PC-3 (cell line): Measurements from ENCODE around the gene TUT1. TPM values are rescaled to one million over a fixed set of nuclear protein-coding genes. Genes with fewer than 3 reads are reported as not detected.

Experiments used
- ATAC-seq: fragments of 200-7000 bp; cut with Tn5 transposase; 2 replicates; pipeline ENCODE4 v1.9.1; 2020; ENCODE audit warnings: mild to moderate bottlenecking, moderate library complexity
- BruUV-seq: library from RNA; stranded (reverse); fragments of 400-500 nt; replicated peaks from 2 replicates; lab custom pipeline; 2021; lab: Mats Ljungman, UMichigan
- CTCF ChIA-PET: fragments of 300-600 bp; sonication (Branson Sonifier 250); formaldehyde crosslinking; loops from one replicate; lab custom pipeline; 2022; ENCODE audit warnings: antibody characterized with exemption; lab: Charles Lee
- POLR2A ChIA-PET: fragments of 300-600 bp; sonication (Branson Sonifier 250); formaldehyde crosslinking; loops from one replicate; lab custom pipeline; 2022; ENCODE audit warnings: antibody characterized with exemption; ENCODE audit not compliant: unreplicated experiment; lab: Charles Lee
- DNase-seq: peaks from one replicate; pipeline ENCODE4 v3.0.0-alpha.2; 2015
- H2AFZ ChIP-seq: fragments of 300-600 bp; sonication (generic); 2 replicates; pipeline ENCODE4 v1.6.0; 2016; ENCODE audit warnings: antibody characterized with exemption, low read length
- H3F3A ChIP-seq: fragments of 300-600 bp; sonication (generic); one replicate; pipeline ENCODE4 v1.6.0; 2017; ENCODE audit warnings: antibody characterized with exemption, low read length, control low read depth, mild to moderate bottlenecking; ENCODE audit not compliant: unreplicated experiment
- H3K27ac ChIP-seq: fragments of 300-600 bp; sonication (generic); 2 replicates; pipeline ENCODE4 v1.5.1; 2016; ENCODE audit warnings: mild to moderate bottlenecking, low read length
- H3K27me3 ChIP-seq: fragments of 300-600 bp; sonication (generic); 2 replicates; pipeline ENCODE4 v1.6.1; 2016; ENCODE audit warnings: low read length, mixed read lengths
- H3K36me3 ChIP-seq: fragments of 300-600 bp; sonication (generic); 2 replicates; pipeline ENCODE4 v1.6.1; 2016; ENCODE audit warnings: low read depth, mixed run types, low read length, mixed read lengths
- H3K4me1 ChIP-seq: fragments of 300-600 bp; sonication (generic); 2 replicates; pipeline ENCODE4 v1.5.1; 2016; ENCODE audit warnings: low read length; ENCODE audit not compliant: insufficient read depth
- H3K4me2 ChIP-seq: fragments of 300-600 bp; sonication (generic); 2 replicates; pipeline ENCODE4 v1.6.0; 2016; ENCODE audit warnings: low read length
- H3K4me3 ChIP-seq: fragments of 300-600 bp; sonication (generic); 2 replicates; pipeline ENCODE4 v1.5.1; 2016; ENCODE audit warnings: mild to moderate bottlenecking, low read length, mixed read lengths
- H3K79me2 ChIP-seq: fragments of 300-600 bp; sonication (generic); 2 replicates; pipeline ENCODE4 v1.6.1; 2017; ENCODE audit warnings: low read length, mixed read lengths
- H3K9ac ChIP-seq: fragments of 300-600 bp; sonication (generic); 2 replicates; pipeline ENCODE4 v1.6.0; 2016; ENCODE audit warnings: mild to moderate bottlenecking, low read length
- H3K9me2 ChIP-seq: fragments of 300-600 bp; sonication (generic); replicated peaks from 2 replicates; pipeline ENCODE4 v1.6.1; 2016; ENCODE audit warnings: mixed run types, low read length, mixed read lengths
- H3K9me3 ChIP-seq: fragments of 300-600 bp; sonication (generic); 2 replicates; pipeline ENCODE4 v1.6.1; 2016; ENCODE audit warnings: low read length, mixed read lengths
- H4K20me1 ChIP-seq: fragments of 300-600 bp; sonication (generic); 2 replicates; pipeline ENCODE4 v1.6.1; 2016; ENCODE audit warnings: low read length, mixed read lengths
- EZH2 ChIP-seq: fragments of 300-600 bp; sonication (generic); IDR thresholded peaks from one replicate; pipeline ENCODE4 v1.6.1; 2017; ENCODE audit warnings: antibody characterized with exemption, mild to moderate bottlenecking, low read length; ENCODE audit not compliant: unreplicated experiment
- EZH2phosphoT487 ChIP-seq: fragments of 300-600 bp; sonication (generic); IDR thresholded peaks from 2 replicates; pipeline ENCODE4 v1.6.1; 2018; ENCODE audit warnings: mild to moderate bottlenecking, antibody characterized with exemption, low read length, borderline replicate concordance
- intact Hi-C: fragments of 100-400 bp; cut with micrococcal nuclease; formaldehyde crosslinking; loops from 2 replicates; pipeline ENCODE4 v1.9.0; 2023
- total RNA-seq: library from RNA; depleted of rRNA; stranded (reverse); fragments of >200 nt; gene quantifications from 2 replicates; pipeline ENCODE4 v1.2.3, GENCODE V29; 2014
- TF ChIP-seq, protein P1 (sequence below): fragments of 300-600 bp; sonication (generic); conservative IDR thresholded peaks from 2 replicates; pipeline ENCODE4 v1.5.1; 2017; ENCODE audit warnings: antibody characterized with exemption, low read depth, mild to moderate bottlenecking, low read length

TUT1 gene
- total RNA-seq, 1 experiment from 2014 or later = 17.8 TPM

DNA sequence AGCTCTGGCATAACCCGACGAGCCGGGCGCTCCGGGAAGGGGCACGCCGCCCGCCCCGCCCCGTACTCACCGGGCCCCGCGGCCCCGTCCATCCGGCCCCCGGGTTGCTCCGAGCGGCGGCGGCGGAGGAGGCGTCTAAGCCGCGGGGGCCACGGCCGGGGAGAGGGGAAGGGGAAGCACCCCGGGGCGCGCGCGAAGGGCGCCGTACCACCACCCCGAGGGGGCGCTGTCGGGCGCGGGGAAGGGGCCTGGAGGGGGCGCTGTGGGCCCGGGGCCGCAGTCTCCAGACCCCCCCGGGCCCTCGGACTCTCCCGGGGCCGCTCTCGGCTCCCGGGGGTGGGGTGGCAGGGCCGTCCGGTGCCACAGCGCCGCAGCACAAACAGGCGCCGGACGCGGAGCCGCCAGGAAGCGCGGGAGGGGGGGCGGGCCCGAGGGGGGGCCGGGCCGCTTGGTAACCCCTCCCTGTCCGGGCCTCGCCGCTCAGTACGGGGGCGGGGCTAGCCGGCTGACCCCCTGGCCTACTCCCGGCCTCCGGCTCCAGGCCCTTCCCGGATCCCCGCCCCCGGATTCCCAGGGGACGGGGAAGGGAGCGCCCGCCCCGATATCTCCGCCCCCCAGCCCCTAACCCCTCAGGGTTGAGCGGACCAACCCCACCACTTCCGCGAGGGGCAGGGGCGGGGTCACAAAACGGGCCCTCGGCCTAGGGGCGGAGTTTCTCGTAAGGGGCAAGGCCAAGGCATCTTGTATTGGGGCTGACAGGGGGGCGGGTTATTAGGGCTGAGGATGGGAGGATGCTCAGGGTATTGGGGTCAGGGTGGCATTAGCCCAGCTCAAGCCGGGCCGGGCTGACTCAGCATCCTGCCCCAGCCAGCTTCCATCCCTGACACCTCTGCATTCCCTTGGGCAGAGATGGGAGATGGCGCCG is 21.3 kb upstream of the TUT1 start, which contains the start of the genes EML3 and ROM1:
Gene EML3, minus strand, starts transcription at position 410 of the 925 bp plus-strand sequence. Its CDS starts 318 bp downstream, at position 92.
Gene ROM1, plus strand, starts transcription at position 892 of the 925 bp plus-strand sequence. Its CDS starts 25 bp downstream, at position 917.
- Histone ChIP-seq H3K27ac (peak within 1 kb of the TSS; percentile 59), H3K9ac (peak within 1 kb of the TSS; percentile 63), H3K36me3 (no peaks in the 10 kb centered on the region), H2AFZ (peak within 1 kb of the TSS; percentile 89), H3K79me2 (peaks cover 12% of the 10 kb centered on the region; the same call in 1 of the 2 replicates), H3K4me3 (peak within 1 kb of the TSS; percentile 81), H3F3A (peaks cover 7% of the 10 kb centered on the region), H4K20me1 (no peaks in the 10 kb centered on the region), H3K9me2 (no peaks in the 10 kb centered on the region), H3K4me1 (peaks cover 29% of the 10 kb centered on the region), H3K9me3 (no peaks in the 10 kb centered on the region), H3K27me3 (no peaks in the 10 kb centered on the region), H3K4me2 (peak within 1 kb of the TSS; percentile 97)
- intact Hi-C loops = loop anchor here (5.0 kb wide), 1 partner anchor 35 kb away; the partner anchor contains the start of gene GANAB
- ATAC-seq = peak; percentile 72
- peak; percentile 79 for DNase-seq
- BruUV-seq = no TSS peak
- TF ChIP-seq EZH2phosphoT487 (no peak), EZH2 (no peak)
- TF ChIP-seq, protein P1, sequence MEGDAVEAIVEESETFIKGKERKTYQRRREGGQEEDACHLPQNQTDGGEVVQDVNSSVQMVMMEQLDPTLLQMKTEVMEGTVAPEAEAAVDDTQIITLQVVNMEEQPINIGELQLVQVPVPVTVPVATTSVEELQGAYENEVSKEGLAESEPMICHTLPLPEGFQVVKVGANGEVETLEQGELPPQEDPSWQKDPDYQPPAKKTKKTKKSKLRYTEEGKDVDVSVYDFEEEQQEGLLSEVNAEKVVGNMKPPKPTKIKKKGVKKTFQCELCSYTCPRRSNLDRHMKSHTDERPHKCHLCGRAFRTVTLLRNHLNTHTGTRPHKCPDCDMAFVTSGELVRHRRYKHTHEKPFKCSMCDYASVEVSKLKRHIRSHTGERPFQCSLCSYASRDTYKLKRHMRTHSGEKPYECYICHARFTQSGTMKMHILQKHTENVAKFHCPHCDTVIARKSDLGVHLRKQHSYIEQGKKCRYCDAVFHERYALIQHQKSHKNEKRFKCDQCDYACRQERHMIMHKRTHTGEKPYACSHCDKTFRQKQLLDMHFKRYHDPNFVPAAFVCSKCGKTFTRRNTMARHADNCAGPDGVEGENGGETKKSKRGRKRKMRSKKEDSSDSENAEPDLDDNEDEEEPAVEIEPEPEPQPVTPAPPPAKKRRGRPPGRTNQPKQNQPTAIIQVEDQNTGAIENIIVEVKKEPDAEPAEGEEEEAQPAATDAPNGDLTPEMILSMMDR = peak; percentile 97
- ChIA-PET POLR2A (interaction anchor here (0.6 kb wide), 1 partner anchor 21 kb away, joined by 3 read pairs; no protein-coding TSS in a partner anchor), CTCF (interaction anchor here (0.7 to 1.3 kb wide), 7 partner anchors 9 to 74 kb away, joined by 3 to 9 read pairs (median 5); partner anchors contain the start of genes B3GAT3, C11orf98, CSKMT and MTA2)

DNA sequence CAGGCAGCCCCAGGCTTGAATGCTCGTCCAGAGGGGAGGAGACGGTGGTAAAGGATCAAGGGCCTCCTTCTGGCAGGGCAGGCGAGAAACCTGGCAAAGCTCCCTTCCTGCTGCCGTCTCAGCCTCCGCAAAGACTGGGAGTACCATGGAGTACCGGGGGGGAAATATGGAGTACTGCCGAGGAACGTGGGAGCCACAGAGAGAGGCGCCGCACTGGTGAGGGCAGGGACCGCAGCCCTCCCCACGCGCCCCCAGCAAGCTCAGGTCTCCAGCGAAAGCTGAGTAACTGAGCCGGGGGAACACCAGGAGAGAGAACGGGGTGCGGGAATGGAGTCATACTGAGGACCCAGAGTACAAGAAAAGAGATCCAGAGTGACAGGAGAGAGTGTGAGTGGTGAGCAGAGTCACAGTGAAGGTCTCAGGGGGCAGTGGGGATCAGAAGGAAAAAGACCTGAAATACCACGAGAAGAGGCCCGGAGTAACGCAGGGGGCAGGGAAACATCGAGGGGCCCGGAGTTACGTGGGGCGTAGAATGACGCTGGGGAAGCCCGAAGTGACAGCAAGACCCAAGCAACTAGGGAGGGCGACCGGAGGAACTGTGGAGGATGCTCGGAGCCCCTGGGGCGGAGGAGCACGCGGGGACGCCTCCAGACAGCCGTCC is 20.5 kb upstream of the TUT1 start:
- Histone ChIP-seq H3K9me3 (no peaks in the 10 kb centered on the region), H3K27ac (0 out of 2 replicates have a peak overlapping the region, but pooled peaks have one; percentile 7), H3F3A (peaks cover 7% of the 10 kb centered on the region), H3K4me2 (peak overlapping the region; percentile 97), H3K9ac (peak overlapping the region; percentile 63), H3K4me3 (peak overlapping the region; percentile 81), H4K20me1 (no peaks in the 10 kb centered on the region), H3K4me1 (peaks cover 29% of the 10 kb centered on the region), H3K9me2 (no peaks in the 10 kb centered on the region), H3K36me3 (no peaks in the 10 kb centered on the region), H2AFZ (peak overlapping the region; percentile 89), H3K79me2 (peaks cover 12% of the 10 kb centered on the region; the same call in 1 of the 2 replicates), H3K27me3 (no peaks in the 10 kb centered on the region)
- DNase-seq = peak; percentile 52
- POLR2A ChIA-PET = interaction anchor here (0.6 kb wide), 1 partner anchor 20 kb away, joined by 3 read pairs; no protein-coding TSS in a partner anchor
- no peak for TF ChIP-seq EZH2phosphoT487
- no peak for TF ChIP-seq EZH2
- intact Hi-C loops = loop anchor here (1.0 to 5.0 kb wide), 2 partner anchors 21 to 35 kb away; partner anchors contain the start of genes GANAB and TUT1
- BruUV-seq = TSS peak; percentile 18
- ATAC-seq = peak; percentile 14
- CTCF ChIA-PET = interaction anchor here (0.5 to 1.3 kb wide), 9 partner anchors 9 to 74 kb away, joined by 3 to 9 read pairs (median 5); partner anchors contain the start of genes B3GAT3, C11orf98 and CSKMT
